ENCODE data around the gene EPHA1.
"Not testable (repeated sequence)": the region's sequence is repeated elsewhere in the genome, so short reads cannot be mapped to it uniquely, and the experiment has no call there.

EPHA1 gene

DNA sequence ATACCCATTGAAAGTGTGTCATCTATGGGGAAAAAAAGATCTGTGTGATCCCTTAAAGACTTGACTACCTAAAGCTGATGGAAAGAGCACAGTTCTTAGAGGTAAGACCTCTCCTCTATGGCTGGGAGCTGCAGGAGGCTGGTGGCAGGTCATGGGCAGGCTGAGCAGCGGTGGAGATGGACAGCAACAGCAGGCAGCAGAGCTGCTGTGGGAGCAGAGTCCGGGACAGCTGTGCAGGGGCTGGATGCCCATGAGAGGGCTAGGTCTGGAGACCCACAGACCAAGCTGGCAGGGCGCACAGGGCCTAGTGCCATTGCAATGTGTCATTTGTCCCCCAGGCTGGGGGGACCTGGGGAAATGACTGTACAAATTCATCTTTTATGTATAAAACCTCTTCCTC, 13.4 kb upstream of the EPHA1 start:
- Histone ChIP-seq H3K27me3 (ENCODE audit: insufficient read depth, low read length) (peaks cover 4% of the 10 kb centered on the region), H2AFZ (ENCODE audit: low read depth, low read length) (no peak overlapping the region), H3K36me3 (ENCODE audit: insufficient read depth, low read length) (no peaks in the 10 kb centered on the region), H3K4me1 (ENCODE audit: insufficient read depth, low read length) (no peaks in the 10 kb centered on the region), H3K9me3 (ENCODE audit: low read length) (no peaks in the 10 kb centered on the region), H3K4me3 (ENCODE audit: low read length) (no peak overlapping the region)

DNA sequence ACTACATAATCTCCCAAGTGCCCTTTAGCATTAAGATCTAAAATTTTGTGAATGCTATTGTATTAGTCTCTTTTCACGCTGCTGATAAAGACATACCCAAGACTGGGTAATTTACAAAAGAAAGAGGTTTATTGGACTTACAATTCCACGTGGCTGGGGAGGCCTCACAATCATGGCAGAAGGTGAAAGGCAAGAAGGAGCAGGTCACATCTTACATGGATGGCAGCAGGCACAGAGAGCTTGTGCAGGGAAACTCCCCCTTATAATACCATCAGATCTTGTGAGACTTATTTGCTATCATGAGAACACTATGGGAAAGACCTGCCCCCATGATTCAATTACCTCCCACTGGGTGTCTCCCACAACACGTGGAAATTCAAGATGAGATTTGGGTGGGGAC, 12.0 kb upstream of the EPHA1 start:
- H3K27me3 ChIP-seq (ENCODE audit: insufficient read depth, low read length); H3K9me3 ChIP-seq (ENCODE audit: low read length); H3K4me1 ChIP-seq (ENCODE audit: insufficient read depth, low read length); H3K4me3 ChIP-seq (ENCODE audit: low read length); H3K36me3 ChIP-seq (ENCODE audit: insufficient read depth, low read length); H2AFZ ChIP-seq (ENCODE audit: low read depth, low read length): not testable (repeated sequence)

DNA sequence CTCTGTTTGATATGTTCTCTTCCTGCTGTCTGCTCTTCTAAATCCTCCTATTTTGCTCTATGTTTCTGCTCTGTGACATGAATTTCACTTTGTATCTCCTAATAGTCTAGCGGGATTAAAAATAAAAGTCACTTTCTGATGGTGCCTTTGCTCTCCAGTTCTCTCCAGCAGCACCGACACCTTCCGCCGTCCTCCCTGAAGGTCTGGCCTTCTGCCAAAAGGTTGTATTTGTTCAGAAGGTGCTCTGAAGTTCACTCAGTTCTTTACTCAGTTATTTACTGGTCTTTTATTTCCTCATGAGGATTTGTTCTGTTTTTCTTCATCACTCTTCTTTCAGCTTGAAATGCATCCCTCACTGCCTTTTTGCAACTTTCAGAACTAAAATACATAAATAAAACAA, 11.2 kb upstream of the EPHA1 start:
- Histone ChIP-seq H3K4me3 (ENCODE audit: low read length) (no peak overlapping the region), H3K9me3 (ENCODE audit: low read length) (no peaks in the 10 kb centered on the region), H3K36me3 (ENCODE audit: insufficient read depth, low read length) (no peaks in the 10 kb centered on the region), H3K4me1 (ENCODE audit: insufficient read depth, low read length) (no peaks in the 10 kb centered on the region), H3K27me3 (ENCODE audit: insufficient read depth, low read length) (peaks cover 4% of the 10 kb centered on the region), H2AFZ (ENCODE audit: low read depth, low read length) (no peak overlapping the region)

DNA sequence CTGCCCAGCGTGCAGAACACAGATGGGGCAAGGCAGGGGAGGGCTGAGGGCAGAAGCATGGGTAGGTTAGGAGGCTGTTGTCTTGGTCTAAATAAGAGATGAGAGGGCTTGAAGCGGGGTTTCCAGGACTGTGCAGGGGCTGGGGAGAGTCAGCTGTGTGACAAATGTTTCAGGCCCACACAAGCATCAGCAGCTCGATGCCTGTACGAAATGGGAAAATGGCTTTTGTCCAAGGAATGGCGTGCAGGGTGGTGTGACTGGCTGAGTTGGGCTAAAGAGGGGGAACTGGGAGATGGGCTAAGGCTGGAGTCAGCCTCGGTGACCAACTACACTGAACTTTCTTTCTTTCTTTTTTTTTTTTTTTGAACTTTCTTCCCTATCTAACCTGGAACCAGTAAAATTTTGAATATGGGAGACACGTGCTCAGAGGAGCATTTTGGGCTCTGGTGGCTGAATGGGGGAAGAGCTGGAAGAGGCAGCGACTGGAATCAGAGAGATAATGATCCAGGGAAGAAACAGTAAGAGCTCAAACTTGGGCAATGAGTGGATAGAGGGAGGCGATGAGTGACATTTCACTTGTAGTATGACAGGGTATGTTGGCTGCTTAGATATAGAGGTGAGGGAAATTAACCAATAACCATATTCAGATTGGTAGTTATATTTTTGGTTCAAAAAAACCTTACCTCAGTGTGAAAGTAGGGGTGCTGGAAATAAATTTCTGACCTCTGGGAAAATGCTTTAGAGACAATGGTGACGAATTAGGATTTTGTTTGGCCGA, 10.2 kb upstream of the EPHA1 start:
- Histone ChIP-seq H3K4me3 (ENCODE audit: low read length) (no peak overlapping the region), H2AFZ (ENCODE audit: low read depth, low read length) (no peak overlapping the region), H3K4me1 (ENCODE audit: insufficient read depth, low read length) (no peaks in the 10 kb centered on the region), H3K9me3 (ENCODE audit: low read length) (no peaks in the 10 kb centered on the region), H3K36me3 (ENCODE audit: insufficient read depth, low read length) (no peaks in the 10 kb centered on the region), H3K27me3 (ENCODE audit: insufficient read depth, low read length) (peaks cover 4% of the 10 kb centered on the region)

DNA sequence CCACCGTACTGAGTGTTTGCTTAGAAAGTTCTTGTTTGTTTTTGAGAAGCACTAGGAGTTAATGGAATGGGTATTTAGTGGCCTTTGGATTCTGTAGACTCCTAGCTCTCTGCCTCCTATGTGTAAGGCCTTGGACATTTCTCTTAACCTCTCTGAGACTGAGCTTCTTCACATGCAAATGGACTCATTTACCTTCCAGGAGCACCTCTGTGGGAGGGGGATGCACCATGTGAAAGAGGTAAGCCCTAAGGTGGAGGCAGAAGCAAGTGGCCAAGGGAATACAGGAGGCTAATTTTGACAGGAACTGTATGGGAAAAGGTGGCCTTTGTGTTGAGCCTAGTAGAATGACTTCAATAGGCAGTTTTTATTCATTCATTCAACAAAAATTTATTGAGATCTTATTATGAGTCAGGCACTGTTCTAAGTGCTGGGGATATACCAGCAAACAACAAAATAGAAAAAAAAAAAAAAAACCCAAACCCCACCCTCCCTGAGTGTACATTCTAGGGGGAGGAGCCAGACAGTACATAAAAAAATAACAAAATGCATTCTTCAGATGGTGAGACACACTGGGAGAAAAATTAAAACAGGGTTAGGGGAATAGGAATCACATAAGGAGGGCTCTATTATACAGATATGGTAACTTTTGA, 9.2 kb upstream of the EPHA1 start:
- H3K9me3 ChIP-seq (ENCODE audit: low read length) = no peaks in the 10 kb centered on the region
- H3K27me3 ChIP-seq (ENCODE audit: insufficient read depth, low read length) = peaks cover 4% of the 10 kb centered on the region
- no peak overlapping the region for H3K4me3 ChIP-seq (ENCODE audit: low read length)
- H3K36me3 ChIP-seq (ENCODE audit: insufficient read depth, low read length) = no peaks in the 10 kb centered on the region
- H3K4me1 ChIP-seq (ENCODE audit: insufficient read depth, low read length) = no peaks in the 10 kb centered on the region
- no peak overlapping the region for H2AFZ ChIP-seq (ENCODE audit: low read depth, low read length)

DNA sequence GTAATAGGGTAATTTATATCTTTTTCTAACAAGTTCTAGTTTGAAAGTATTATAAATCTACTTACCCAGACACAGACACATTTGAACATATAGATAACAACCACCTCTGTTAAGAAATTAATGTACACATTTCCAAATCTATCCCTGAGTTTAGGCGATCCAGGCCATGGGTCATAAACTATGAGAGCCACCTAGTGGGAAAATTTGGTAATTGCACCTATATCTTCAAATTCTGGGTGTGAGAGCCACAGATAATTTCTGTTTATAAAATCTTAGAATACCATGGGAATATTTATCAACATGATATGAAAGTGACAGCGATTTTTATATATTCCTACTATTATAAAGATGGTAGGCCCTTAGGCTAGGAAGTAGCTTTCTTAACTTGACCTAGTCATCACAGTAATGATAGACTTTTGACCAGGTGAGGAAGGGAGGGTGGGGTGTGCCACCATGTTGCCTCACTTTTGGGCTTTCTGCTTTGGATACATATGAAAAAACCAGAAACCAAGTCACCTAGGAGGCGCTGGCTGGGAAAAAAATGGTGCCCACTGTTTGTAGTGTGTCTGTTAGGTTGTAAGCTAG, 8.0 kb upstream of the EPHA1 start:
- Histone ChIP-seq H2AFZ (ENCODE audit: low read depth, low read length) (no peak overlapping the region), H3K36me3 (ENCODE audit: insufficient read depth, low read length) (no peaks in the 10 kb centered on the region), H3K27me3 (ENCODE audit: insufficient read depth, low read length) (peaks cover 4% of the 10 kb centered on the region), H3K4me1 (ENCODE audit: insufficient read depth, low read length) (no peaks in the 10 kb centered on the region), H3K4me3 (ENCODE audit: low read length) (no peak overlapping the region), H3K9me3 (ENCODE audit: low read length) (no peaks in the 10 kb centered on the region)

DNA sequence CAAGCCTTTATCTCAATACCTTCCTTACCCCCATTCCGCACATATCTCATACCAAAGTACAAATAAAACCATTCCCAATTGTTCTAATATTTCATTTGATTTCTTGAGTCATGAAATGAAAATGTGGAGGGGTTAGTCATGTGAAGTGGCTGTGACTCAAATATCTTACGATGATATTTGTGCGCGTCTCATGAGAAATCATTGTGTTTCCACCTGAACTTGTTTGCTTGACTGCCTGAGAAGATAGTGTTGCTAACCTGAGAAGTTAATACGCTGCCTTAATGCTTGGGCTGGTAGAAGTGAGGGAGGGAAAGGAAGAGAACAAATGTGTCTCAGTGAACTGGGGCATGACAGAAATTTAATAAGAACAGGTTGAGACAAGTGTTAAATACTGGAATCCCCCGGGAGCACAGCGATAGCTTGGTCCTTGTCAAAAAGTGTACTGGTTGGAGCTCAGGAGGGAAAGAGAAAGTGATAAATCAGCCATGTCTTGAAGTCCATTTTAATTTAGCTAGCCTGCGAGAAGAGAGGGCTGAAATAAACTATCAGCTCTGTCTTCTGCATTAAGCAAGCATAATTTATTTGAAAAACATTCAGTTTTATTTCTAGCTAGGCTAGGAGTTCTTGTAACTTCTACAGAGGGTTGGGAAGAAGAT, 7.2 kb upstream of the EPHA1 start:
- no peak overlapping the region for H2AFZ ChIP-seq (ENCODE audit: low read depth, low read length)
- peaks cover 4% of the 10 kb centered on the region for H3K27me3 ChIP-seq (ENCODE audit: insufficient read depth, low read length)
- no peaks in the 10 kb centered on the region for H3K9me3 ChIP-seq (ENCODE audit: low read length)
- H3K4me3 ChIP-seq (ENCODE audit: low read length) = no peak overlapping the region
- no peaks in the 10 kb centered on the region for H3K4me1 ChIP-seq (ENCODE audit: insufficient read depth, low read length)
- no peaks in the 10 kb centered on the region for H3K36me3 ChIP-seq (ENCODE audit: insufficient read depth, low read length)

DNA sequence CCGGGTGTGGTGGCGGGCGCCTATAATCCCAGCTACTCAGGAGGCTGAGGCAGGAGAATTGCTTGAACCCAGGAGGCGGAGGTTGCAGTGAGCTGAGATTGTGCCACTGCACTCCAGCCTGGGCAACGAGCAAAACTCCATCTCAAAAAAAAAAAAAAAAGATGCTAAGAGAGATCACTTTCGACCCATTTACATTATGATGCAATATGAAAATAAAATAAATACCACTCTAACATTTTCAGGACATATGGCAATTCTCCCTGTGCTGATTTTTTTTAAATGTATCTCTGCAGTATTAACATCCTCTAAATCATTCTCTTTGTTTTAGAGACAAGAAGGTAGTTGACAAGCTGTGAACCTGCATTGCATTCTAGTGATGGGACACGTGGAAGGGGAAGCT, 6.6 kb upstream of the EPHA1 start:
- not testable (repeated sequence) for H3K36me3 ChIP-seq (ENCODE audit: insufficient read depth, low read length); H3K4me1 ChIP-seq (ENCODE audit: insufficient read depth, low read length); H2AFZ ChIP-seq (ENCODE audit: low read depth, low read length); H3K4me3 ChIP-seq (ENCODE audit: low read length); H3K27me3 ChIP-seq (ENCODE audit: insufficient read depth, low read length); H3K9me3 ChIP-seq (ENCODE audit: low read length)

DNA sequence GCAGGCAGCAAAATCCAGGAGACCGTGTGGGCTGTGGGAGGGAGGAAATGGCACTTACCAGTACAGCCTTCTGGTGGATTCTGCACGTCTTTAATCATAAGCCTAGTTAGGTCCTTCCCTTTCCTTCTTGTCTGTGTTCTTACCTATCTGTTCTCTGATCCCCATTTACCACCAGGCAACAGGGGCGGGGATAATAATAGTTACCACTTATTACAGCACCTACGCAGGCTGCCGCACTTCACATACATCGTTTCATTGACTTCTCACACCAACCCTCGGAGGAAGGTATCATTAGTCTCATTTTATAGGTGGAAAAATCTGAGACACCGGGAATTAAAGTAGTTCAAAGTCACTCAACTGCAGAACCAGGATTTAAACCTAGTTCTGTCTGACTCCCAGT, 4.5 kb upstream of the EPHA1 start:
- no peaks in the 10 kb centered on the region for H3K9me3 ChIP-seq (ENCODE audit: low read length)
- H3K27me3 ChIP-seq (ENCODE audit: insufficient read depth, low read length) = no peaks in the 10 kb centered on the region
- H3K4me3 ChIP-seq (ENCODE audit: low read length) = no peak overlapping the region
- peaks cover 8% of the 10 kb centered on the region for H3K4me1 ChIP-seq (ENCODE audit: insufficient read depth, low read length)
- H2AFZ ChIP-seq (ENCODE audit: low read depth, low read length) = no peak overlapping the region
- H3K36me3 ChIP-seq (ENCODE audit: insufficient read depth, low read length) = no peaks in the 10 kb centered on the region

DNA sequence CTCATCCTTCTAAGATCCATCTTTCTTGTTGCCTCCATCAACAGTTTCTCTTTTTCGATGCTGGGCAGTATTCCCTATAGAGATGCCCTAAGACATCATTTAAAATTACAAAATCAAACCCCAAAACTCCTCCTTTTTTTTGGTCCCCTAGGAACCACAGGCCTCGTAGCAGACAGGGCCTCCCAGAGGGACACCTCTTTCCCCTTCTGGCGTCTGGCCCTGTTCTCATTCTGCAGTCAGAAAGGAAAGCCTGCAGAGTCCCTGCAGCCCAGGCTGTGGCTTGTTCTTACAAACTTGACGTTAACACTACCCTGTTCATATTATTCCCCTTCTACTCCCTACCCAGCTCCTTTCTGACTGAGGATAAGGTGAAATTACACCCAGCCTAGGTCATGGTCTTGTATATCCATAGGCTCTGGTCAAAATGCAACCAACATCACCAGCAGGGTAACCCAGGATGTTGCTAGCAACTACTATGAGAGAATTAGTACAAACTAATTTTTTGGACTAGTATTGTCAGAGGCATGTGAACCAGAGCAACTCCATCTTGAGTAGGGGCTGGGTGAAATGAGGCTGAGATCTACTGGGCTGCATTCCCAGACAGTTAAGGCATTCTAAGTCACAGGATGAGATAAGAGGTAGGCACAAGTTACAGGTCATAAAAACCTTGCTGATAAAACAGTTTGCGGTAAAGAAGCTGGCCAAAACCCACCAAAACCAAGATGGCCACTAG, 3.5 kb upstream of the EPHA1 start:
- peaks cover 8% of the 10 kb centered on the region for H3K4me1 ChIP-seq (ENCODE audit: insufficient read depth, low read length)
- H3K4me3 ChIP-seq (ENCODE audit: low read length) = no peak overlapping the region
- no peaks in the 10 kb centered on the region for H3K27me3 ChIP-seq (ENCODE audit: insufficient read depth, low read length)
- H2AFZ ChIP-seq (ENCODE audit: low read depth, low read length) = no peak overlapping the region
- H3K9me3 ChIP-seq (ENCODE audit: low read length) = no peaks in the 10 kb centered on the region
- H3K36me3 ChIP-seq (ENCODE audit: insufficient read depth, low read length) = no peaks in the 10 kb centered on the region

DNA sequence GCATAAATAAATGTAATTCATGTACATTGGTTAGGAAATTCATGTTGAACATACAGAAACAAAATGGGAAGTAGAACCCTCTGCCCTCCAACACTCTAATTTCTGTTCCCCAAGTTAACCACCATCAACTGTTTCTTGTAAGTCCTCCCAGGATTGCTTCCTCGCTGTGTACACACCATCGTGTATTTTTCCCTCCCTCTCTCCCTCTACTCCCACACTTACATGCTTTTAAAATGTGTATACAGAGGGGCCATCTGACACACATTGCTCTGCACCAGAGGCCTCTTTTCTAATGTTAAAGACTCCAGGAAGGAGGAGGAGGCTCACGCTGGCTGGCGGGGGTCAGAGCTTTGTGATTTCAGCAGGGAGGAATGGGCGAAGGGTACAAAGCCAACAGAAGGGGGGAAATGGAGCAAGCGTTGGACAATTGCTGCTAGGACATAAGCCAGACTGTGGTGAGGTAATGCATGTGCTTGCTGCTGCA, 1.9 kb upstream of the EPHA1 start:
- Histone ChIP-seq H3K4me3 (ENCODE audit: low read length) (no peak overlapping the region), H2AFZ (ENCODE audit: low read depth, low read length) (no peak overlapping the region), H3K9me3 (ENCODE audit: low read length) (no peaks in the 10 kb centered on the region), H3K36me3 (ENCODE audit: insufficient read depth, low read length) (no peaks in the 10 kb centered on the region), H3K4me1 (ENCODE audit: insufficient read depth, low read length) (peaks cover 14% of the 10 kb centered on the region), H3K27me3 (ENCODE audit: insufficient read depth, low read length) (no peaks in the 10 kb centered on the region)

DNA sequence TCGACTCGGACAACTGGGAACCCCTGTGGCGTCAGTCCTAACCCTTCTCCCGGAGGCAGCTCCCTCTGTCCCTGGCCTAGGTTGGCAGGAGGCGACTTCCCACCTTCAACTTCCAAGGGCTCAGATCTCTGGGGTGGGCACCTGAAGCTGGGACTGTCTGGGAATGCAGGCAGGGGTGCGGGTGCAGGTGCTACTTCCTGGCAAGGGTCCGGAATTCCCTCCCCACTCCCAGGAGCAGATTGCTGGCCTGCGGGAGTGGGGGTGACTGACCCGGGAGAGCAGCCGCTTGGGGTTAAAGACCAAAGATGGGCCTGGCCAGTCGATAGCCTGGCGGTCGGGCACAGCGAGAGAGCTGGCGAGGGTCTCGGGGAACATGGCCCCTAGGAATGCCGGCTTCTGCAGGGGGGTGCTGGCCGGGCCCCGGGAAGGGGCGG, 387 bp downstream of the EPHA1 start:
- H3K27me3 ChIP-seq (ENCODE audit: insufficient read depth, low read length) = no peaks in the 10 kb centered on the region
- no peaks in the 10 kb centered on the region for H3K36me3 ChIP-seq (ENCODE audit: insufficient read depth, low read length)
- H3K9me3 ChIP-seq (ENCODE audit: low read length) = no peaks in the 10 kb centered on the region
- no peak overlapping the region for H3K4me3 ChIP-seq (ENCODE audit: low read length)
- no peak overlapping the region for H2AFZ ChIP-seq (ENCODE audit: low read depth, low read length)
- peaks cover 16% of the 10 kb centered on the region for H3K4me1 ChIP-seq (ENCODE audit: insufficient read depth, low read length)

Data from neuron (in vitro differentiated cells).